Measurements from ENCODE around the gene ADGRF4.
"Not testable (repeated sequence)": the region's sequence is repeated elsewhere in the genome, so short reads cannot be mapped to it uniquely, and the experiment has no call there.

ADGRF4 gene

DNA sequence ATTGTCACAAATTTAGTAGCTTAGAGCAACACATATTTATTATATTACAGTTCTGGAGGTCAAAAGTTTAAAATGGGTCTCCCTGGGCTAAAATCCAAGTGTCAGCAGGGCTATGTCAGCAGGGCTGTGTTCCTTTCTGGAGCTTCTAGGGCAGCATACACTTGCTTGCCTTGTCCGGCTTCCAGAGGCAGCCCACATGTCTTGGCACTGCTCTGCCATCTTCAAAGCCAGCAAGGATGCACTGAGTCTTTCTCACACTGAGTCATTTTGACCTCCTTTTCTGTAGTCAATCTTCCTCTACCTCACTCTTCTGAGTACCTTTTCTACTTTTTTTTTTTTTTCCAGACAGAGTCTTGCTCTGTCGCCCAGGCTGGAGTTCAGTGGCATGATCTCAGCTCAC, 39.0 kb downstream of the ADGRF4 start:
- no peak for DNase-seq

DNA sequence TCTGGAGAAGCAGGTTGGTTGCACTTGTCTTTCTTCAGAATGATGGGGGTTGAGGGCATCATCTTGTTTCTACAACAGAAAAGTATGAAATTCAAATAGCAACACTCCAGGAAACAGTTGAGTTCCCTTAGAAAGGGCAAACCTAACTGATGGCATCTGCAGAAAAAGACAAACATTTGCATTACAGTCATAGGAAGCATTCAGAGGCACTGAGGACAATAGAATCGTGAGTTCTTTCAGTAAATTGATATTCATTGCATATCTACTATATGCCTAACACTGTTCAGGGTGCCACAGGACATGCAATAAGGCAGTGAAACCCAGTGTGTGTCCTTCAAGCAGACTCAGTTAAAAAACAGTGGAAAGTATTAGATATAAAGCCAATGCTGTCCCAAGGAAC, 42.3 kb downstream of the ADGRF4 start:
- DNase-seq, result no peak

DNA sequence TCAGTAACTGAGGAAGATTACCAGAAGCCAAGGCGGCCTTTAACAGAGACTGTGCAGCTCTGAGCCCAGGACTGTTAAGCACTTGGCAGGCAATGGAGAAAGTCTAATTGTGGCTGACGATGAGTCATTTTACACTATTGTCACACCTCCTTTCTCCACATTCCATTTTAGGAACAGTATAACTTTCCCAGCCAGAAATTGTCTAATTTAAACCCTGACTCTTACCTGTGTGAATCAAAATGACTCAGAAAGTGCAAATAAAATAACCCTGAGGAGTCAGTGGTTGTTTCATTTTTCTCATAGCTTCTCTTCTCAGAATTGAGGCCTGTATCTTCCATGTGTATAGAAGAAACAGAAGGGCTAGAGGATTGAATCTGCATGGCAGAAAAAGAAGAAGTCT, 43.4 kb downstream of the ADGRF4 start:
- no peak for DNase-seq

DNA sequence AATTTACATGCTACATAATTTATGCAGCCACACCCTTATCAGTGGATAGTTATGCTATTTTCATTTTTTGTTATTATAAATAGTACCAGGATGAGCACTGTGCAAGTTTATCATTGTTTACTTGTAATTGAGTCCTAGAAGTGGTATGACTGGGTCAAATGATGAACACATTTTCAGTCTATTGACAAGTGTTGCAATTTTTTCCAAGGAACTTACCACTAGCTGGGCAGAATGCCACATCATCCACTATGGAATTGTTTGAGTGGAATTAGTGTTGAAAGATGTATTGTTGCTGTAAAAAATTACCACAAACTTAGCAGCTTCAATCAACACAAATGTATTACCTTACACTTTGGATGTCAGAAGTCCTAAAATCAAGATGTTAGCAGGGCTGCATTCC, 45.4 kb downstream of the ADGRF4 start:
- no peak for DNase-seq

DNA sequence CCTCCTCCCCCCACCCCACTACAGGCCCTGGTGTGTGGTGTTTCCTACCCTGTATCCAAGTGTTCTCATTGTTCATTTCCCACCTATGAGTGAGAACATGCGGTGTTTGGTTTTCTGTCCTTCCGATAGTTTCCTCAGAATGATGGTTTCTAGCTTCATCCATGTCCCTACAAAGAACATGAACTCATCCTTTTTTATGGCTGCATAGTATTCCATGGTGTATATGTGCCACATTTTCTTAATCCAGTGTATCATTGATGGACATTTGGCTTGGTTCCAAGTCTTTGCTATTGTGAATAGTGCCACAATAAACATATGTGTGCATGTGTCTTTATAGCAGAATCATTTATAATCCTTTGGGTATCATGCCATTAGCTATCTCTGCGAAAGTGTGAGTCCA, 46.9 kb downstream of the ADGRF4 start:
- not testable (repeated sequence) for DNase-seq

DNA sequence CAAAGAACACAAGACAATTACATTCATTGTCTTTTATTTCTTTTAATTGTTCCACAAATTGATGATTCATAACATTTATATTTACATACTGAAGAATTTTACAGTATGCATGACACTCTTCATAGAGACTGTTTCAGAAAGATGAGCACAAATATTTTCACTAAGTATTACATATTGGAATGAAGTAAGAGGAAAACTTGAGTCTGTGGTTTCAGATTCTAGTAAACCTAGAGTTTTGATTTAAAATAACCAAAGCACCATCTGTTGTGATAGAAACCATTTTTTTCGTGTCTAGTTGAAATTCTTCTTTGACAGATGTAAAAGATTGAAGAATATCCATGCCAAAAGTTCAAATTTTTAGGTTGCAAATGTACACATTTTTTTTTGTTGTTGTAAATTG, 51.4 kb downstream of the ADGRF4 start:
- DNase-seq, result no peak

DNA sequence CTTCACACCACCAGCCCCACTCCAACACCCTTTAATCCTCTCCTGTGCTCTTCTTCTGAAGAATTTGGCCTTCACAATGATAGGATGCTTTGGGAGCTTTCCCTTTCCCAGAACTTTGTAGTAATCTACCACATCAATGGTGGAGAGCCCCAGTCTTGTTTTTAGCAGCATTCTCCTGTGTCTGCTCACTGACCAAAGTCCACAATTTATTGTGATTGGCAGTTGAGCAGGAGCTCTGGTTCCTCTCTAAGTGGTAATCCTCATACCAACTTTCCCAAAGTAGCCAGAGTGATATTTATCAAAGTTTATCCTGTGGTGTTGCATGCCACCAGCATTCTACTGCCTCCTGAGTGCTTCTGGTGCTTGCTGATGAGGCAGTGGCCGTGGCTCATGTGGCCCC, 54.4 kb downstream of the ADGRF4 start:
- no peak for DNase-seq

DNA sequence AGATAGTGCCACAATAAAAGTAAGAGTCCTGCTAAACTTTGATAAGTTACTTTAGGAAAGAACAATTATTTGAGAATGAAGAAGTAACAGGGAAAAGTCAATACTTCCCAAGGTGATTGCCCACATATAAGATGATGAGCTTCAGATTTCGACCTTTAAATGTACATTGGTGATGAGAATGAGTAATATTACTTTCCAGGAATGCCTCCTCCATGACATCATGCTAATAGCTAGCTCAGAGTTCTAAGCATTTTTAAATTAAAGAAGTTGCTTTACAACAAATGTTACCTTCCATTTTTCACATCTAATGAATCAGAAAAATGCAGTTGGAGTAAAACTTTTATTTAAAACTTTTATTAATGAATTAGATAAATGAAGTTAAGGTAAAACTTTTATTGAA, 61.0 kb downstream of the ADGRF4 start:
- DNase-seq, result no peak

DNA sequence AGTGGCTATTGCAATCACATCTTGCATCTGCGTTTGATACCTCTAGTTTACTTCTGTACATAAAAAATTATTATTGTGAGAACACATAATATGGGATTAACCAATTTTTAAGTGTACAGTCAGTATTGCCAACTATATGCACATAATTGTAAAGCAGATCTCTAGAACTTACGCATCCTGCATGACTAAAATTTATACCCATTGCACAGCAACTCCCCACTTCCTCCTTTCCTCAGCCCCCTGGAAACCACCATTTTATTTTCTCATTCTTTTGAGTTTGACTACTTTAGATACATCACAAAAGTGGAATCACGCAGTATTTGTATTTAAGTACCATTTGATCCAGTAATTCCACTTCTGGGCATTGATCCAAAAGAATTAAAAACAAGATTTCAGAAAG, 64.1 kb downstream of the ADGRF4 start:
- DNase-seq, result no peak

DNA sequence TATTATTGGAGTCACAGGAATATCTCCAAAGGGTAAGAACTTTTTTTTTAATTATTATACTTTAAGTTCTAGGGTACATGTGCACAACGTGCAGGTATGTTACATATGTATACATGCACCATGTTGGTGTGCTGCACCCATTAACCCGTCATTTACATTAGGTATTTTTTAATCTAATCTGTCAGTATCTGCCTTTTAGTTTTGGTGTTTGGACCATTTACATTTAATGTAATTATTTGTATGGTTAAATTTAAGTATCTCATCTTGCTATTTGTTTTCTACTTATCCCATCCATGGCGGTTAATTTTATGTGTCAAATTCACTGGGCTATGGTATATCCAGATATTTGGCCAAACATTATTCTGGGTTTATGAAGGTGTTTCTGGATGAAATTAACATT, 68.1 kb downstream of the ADGRF4 start:
- no peak for DNase-seq

DNA sequence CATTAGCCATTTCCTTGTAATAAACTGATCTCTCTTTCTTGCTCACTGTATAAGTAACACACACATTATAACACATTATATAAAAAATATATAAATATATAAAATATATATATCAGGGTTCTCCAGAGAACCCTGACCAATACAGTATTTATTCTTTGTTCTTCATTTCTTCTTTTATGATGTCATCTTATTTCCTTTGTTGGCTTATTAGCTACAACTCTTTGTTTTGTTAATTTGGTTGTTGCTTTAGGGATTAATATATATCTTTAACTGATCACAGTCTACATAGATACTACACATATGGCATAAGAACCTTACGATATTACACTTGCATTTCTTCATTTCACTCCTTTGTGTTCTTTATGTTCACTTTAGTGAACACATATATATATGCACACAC, 68.7 kb downstream of the ADGRF4 start:
- no peak for DNase-seq

DNA sequence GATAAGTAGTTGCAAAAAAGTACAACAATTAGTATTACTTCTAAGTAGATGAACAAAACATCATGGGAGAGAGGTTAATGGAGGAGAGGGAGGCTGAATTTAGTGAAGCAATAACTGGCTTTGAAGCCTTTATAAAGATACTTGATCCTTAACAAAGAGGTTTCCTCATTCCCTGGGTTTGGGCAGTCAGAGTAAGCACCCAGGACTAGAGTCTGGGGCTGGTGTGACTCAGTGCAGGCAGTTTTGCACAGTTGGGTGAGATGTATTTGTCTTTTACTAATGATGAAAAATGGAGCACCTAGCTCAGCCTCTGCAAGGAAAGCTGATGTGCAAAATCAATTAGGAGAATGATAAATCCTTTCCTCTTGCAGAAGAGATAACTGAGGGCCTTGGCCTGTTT, 71.6 kb downstream of the ADGRF4 start:
- no peak for DNase-seq

All from AML-193 (cell line).